Measurements from ENCODE around the gene TCP1.

GRCh38 chr6:159829526-159829925 lies 40.1 kb upstream of the TCP1 start:
- no peak for TF ChIP-seq CSRNP3 (CRISPR knock-in tag; IDR thresholded peaks at IDR 0.05)
- TF ChIP-seq PATZ1 (CRISPR knock-in tag; IDR thresholded peaks at IDR 0.05; ENCODE audit: borderline replicate concordance), result no peak
